H1 (cell line): ENCODE results near the gene CAV1. TPM values are rescaled to one million over a fixed set of nuclear protein-coding genes. Genes with fewer than 3 reads are reported as not detected.

Source experiments
- CBX5 ChIP-seq: fragments of 300-800, 300-1000 bp; sonication (generic); IDR thresholded peaks from 2 replicates; pipeline ENCODE4 v1.7.1; 2016; ENCODE audit warnings: antibody characterized with exemption, low read length, low read depth
- EZH2 ChIP-seq: fragments of 200-600 bp; sonication (generic); IDR thresholded peaks from 2 replicates; pipeline ENCODE4 v1.7.1; 2012; ENCODE audit warnings: low read depth, mild to moderate bottlenecking, moderate library complexity, low read length, inconsistent platforms; ENCODE audit not compliant: severe bottlenecking
- HDAC2 ChIP-seq, 2 experiments: fragments of 300-600 bp in 1 of 2; sonication (generic) in 1 of 2; IDR thresholded peaks; 2 replicates each; pipeline ENCODE4 v1.6.1; 2011 to 2012; ENCODE audit warnings: low read depth in 2 of 2, low read length in 2 of 2, mild to moderate bottlenecking in 2 of 2, moderate library complexity in 2 of 2, borderline replicate concordance in 1 of 2, inconsistent platforms in 1 of 2
- KDM1A ChIP-seq: fragments of 200-600, 300-600 bp; sonication (generic); IDR thresholded peaks from 2 replicates; pipeline ENCODE4 v1.7.1; 2016; ENCODE audit warnings: mild to moderate bottlenecking, low read length, borderline replicate concordance
- KDM5A ChIP-seq: fragments of 200-600 bp; IDR thresholded peaks from 2 replicates; pipeline ENCODE4 v1.7.1; 2012; ENCODE audit warnings: mild to moderate bottlenecking, low read length, inconsistent platforms, mixed read lengths
- SIN3A ChIP-seq, 2 experiments: IDR thresholded peaks in 1 of 2; conservative IDR thresholded peaks in 1 of 2; 2 replicates each; pipeline ENCODE4 v1.6.1; 2011 to 2012; ENCODE audit warnings: low read length in 2 of 2, improper control_type of control experiment in 1 of 2, low read depth in 1 of 2, mild to moderate bottlenecking in 1 of 2
- SP4 ChIP-seq: IDR thresholded peaks from 2 replicates; pipeline ENCODE4 v1.6.1; 2012; ENCODE audit warnings: low read length, inconsistent platforms
- TAF1 ChIP-seq: IDR thresholded peaks from 2 replicates; pipeline ENCODE4 v1.6.1; 2011; ENCODE audit warnings: mild to moderate bottlenecking, low read depth, low read length
- polyA plus RNA-seq, 7 experiments: library from polyadenylated mRNA; depleted of rRNA in 3 of 7; stranded (reverse) in 5 of 7; unstranded in 2 of 7; fragments of >200 nt in 5 of 7; fragments of 200-250 nt in 2 of 7; gene quantifications; 1 replicate in 5 of 7; 2 replicates in 1 of 7; 4 replicates in 1 of 7; pipeline versions ENCODE4 v1.2.1 to v1.2.3, GENCODE V29; 2011 to 2013; ENCODE audit warnings: missing spikeins in 2 of 7, mixed read lengths in 2 of 7
- total RNA-seq: library from RNA; stranded (reverse); fragmentation: NEBNext Ultra II Directional; extraction: Animal tissue kit (Norgen Biotek cat#: 25700); gene quantifications from 2 replicates; pipeline ENCODE4 v1.2.1, GENCODE V29; 2021

CAV1 gene
- total and polyA plus RNA-seq, 2 of the 8 experiments (the other 6 are each of a cell fraction or from before 2014, with no cell fraction given): 16.3 to 21.8 TPM

- no peak for TF ChIP-seq CBX5
- TF ChIP-seq TAF1: no peak
- TF ChIP-seq SIN3A (conservative IDR thresholded peaks at IDR 0.05 in 1 of 2, IDR thresholded peaks at IDR 0.05 in 1 of 2; ENCODE audit: low read depth in 1 of 2, low read length in 2 of 2): no peak
- no peak for TF ChIP-seq HDAC2 (IDR thresholded peaks at IDR 0.05; ENCODE audit: borderline replicate concordance in 1 of 2, low read depth in 2 of 2, low read length in 2 of 2)
- no peak for TF ChIP-seq SP4
- TF ChIP-seq KDM5A: no peak
- TF ChIP-seq KDM1A: no peak
- no peak for TF ChIP-seq EZH2
Observed at GRCh38 chr7:116598861-116599260, 74.0 kb downstream of the CAV1 start (continued).
